Forelimb muscle (tissue), 1 donor: ENCODE data around the gene ANAPC7. TPM values are rescaled to one million over a fixed set of nuclear protein-coding genes. Genes with fewer than 3 reads are reported as not detected.
"Not testable (repeated sequence)": the region's sequence is repeated elsewhere in the genome, so short reads cannot be mapped to it uniquely, and the experiment has no call there.

Experiments used
- DNase-seq: peaks from one replicate; pipeline ENCODE4 v3.0.0-alpha.2; 2013; ENCODE audit warnings: low read depth
- polyA plus RNA-seq: library from polyadenylated mRNA; unstranded; fragments of 120-200 nt; gene quantifications from one replicate; pipeline ENCODE4 v1.2.1, GENCODE V29; 2013; ENCODE audit not compliant: insufficient read length

Gene ANAPC7
- polyA plus RNA-seq, 1 donor = 62.4 TPM

GRCh38 chr12:110348431-110349059 lies 55.0 kb downstream of the ANAPC7 start:
- DNase-seq = no peak

GRCh38 chr12:110347767-110348166 lies 55.7 kb downstream of the ANAPC7 start:
- no peak for DNase-seq

GRCh38 chr12:110345963-110346362 lies 57.5 kb downstream of the ANAPC7 start:
- no peak for DNase-seq

- DNase-seq = no peak
Observed at GRCh38 chr12:110345176-110345661, 58.3 kb downstream of the ANAPC7 start.

- DNase-seq = no peak
Observed at GRCh38 chr12:110344657-110345056, 58.9 kb downstream of the ANAPC7 start.

GRCh38 chr12:110343736-110344555 lies 59.6 kb downstream of the ANAPC7 start:
- DNase-seq = no peak

- no peak for DNase-seq
Observed at GRCh38 chr12:110343114-110343513, 60.4 kb downstream of the ANAPC7 start.

- DNase-seq = no peak
Observed at GRCh38 chr12:110342157-110342556, 61.4 kb downstream of the ANAPC7 start.

GRCh38 chr12:110340706-110341105 lies 62.8 kb downstream of the ANAPC7 start:
- DNase-seq = no peak

GRCh38 chr12:110340261-110340660 lies 63.2 kb downstream of the ANAPC7 start:
- not testable (repeated sequence) for DNase-seq

- DNase-seq = no peak
Observed at GRCh38 chr12:110339184-110339952, 64.1 kb downstream of the ANAPC7 start.

GRCh38 chr12:110338754-110339153 lies 64.8 kb downstream of the ANAPC7 start:
- no peak for DNase-seq

GRCh38 chr12:110337912-110338710 lies 65.4 kb downstream of the ANAPC7 start:
- DNase-seq = no peak

- DNase-seq = no peak
Observed at GRCh38 chr12:110335481-110336045, 67.9 kb downstream of the ANAPC7 start.

- no peak for DNase-seq
Observed at GRCh38 chr12:110333201-110333600, 70.3 kb downstream of the ANAPC7 start.

GRCh38 chr12:110330544-110330943 lies 73.0 kb downstream of the ANAPC7 start:
- no peak for DNase-seq

- no peak for DNase-seq
Observed at GRCh38 chr12:110330124-110330523, 73.4 kb downstream of the ANAPC7 start.

- no peak for DNase-seq
Observed at GRCh38 chr12:110329710-110330109, 73.8 kb downstream of the ANAPC7 start.
